GM12878 (cell line): Measurements from ENCODE around the gene SPNS1. TPM values are rescaled to one million over a fixed set of nuclear protein-coding genes. Genes with fewer than 3 reads are reported as not detected.
A peak's percentile ranks its signal among the peaks of the same experiment; 100 is the strongest.

Source experiments
- ATAC-seq: fragments of 200-7000 bp; cut with Tn5 transposase; 3 replicates; pipeline ENCODE4 v1.9.1; 2020; ENCODE audit warnings: mild to moderate bottlenecking, moderate library complexity
- BruUV-seq: library from RNA; stranded (reverse); fragments of 400-500 nt; replicated peaks from 2 replicates; lab custom pipeline; 2021; lab: Mats Ljungman, UMichigan
- CTCF ChIA-PET: fragments of 300-600 bp; sonication (Branson Sonifier 250); formaldehyde crosslinking; extraction: SDS; loops from one replicate; lab custom pipeline; 2021; ENCODE audit warnings: inconsistent platforms; lab: Yijun Ruan, JAX
- POLR2A ChIA-PET: fragments of 350-600 bp; formaldehyde crosslinking; extraction: SDS; loops from one replicate; lab custom pipeline; 2021; ENCODE audit warnings: inconsistent platforms; lab: Charles Lee
- RAD21 ChIA-PET: fragments of 300-600 bp; sonication (Branson Sonifier 250); formaldehyde crosslinking; loops from one replicate; lab custom pipeline; 2023; ENCODE audit warnings: antibody characterized with exemption; ENCODE audit not compliant: unreplicated experiment; lab: Charles Lee
- SMC1A ChIA-PET: fragments of 300-600 bp; sonication (Branson Sonifier 250); formaldehyde crosslinking; loops from one replicate; lab custom pipeline; 2023; ENCODE audit not compliant: unreplicated experiment, uncharacterized antibody; lab: Charles Lee
- DNase-seq: peaks from one replicate; pipeline ENCODE4 v3.0.0-alpha.2; 2011; ENCODE audit warnings: low read depth, low spot score
- FAIRE-seq: peaks from 3 replicates; lab custom pipeline; 2011; peaks lifted over from hg19 to GRCh38; lab: Jason Lieb, UNC
- H2AFZ ChIP-seq: 2 replicates; pipeline ENCODE4 v1.6.0; 2011; ENCODE audit warnings: low read depth, low read length, control low read depth; ENCODE audit not compliant: control insufficient read depth
- H3K27ac ChIP-seq: 2 replicates; pipeline ENCODE4 v1.5.1; 2011; ENCODE audit warnings: control low read depth; ENCODE audit not compliant: control insufficient read depth, insufficient read depth
- H3K27me3 ChIP-seq, 2 experiments: replicated peaks in 1 of 2; 2 replicates each; pipeline versions ENCODE4 v1.6.0 to v1.6.1; 2011; ENCODE audit warnings: low read length in 1 of 2; ENCODE audit not compliant: control insufficient read depth in 2 of 2, insufficient read depth in 2 of 2
- H3K36me3 ChIP-seq, 2 experiments: 2 replicates each; pipeline ENCODE4 v1.5.1; 2011; ENCODE audit warnings: low read length in 1 of 2; ENCODE audit not compliant: control insufficient read depth in 2 of 2, insufficient read depth in 2 of 2
- H3K4me1 ChIP-seq: 2 replicates; pipeline ENCODE4 v1.6.1; 2011; ENCODE audit warnings: mild to moderate bottlenecking, low read length, moderate library complexity, mixed read lengths; ENCODE audit not compliant: control insufficient read depth, insufficient read depth
- H3K4me2 ChIP-seq: 2 replicates; pipeline ENCODE4 v1.6.0; 2011; ENCODE audit warnings: control low read depth; ENCODE audit not compliant: control insufficient read depth, insufficient read depth
- H3K4me3 ChIP-seq: fragments of 200-600 bp; sonication (generic); 2 replicates; pipeline ENCODE4 v1.5.1; 2016
- H3K79me2 ChIP-seq: 2 replicates; pipeline ENCODE4 v1.6.0; 2011; ENCODE audit warnings: low read length; ENCODE audit not compliant: control insufficient read depth, insufficient read depth
- H3K9ac ChIP-seq: 2 replicates; pipeline ENCODE4 v1.8.0; 2011; ENCODE audit warnings: low read length, control low read depth, mixed read lengths; ENCODE audit not compliant: control insufficient read depth, insufficient read depth
- H3K9me3 ChIP-seq: replicated peaks from 3 replicates; pipeline ENCODE4 v1.5.1; 2011; ENCODE audit warnings: mild to moderate bottlenecking, low read length; ENCODE audit not compliant: control insufficient read depth, insufficient read depth
- H4K20me1 ChIP-seq: 2 replicates; pipeline ENCODE4 v1.6.0; 2011; ENCODE audit not compliant: control insufficient read depth, insufficient read depth
- BCL3 ChIP-seq: IDR thresholded peaks from 2 replicates; pipeline ENCODE4 v1.6.1; 2011; ENCODE audit warnings: borderline replicate concordance, low read depth, mild to moderate bottlenecking, moderate library complexity, low read length; ENCODE audit not compliant: insufficient read depth, poor library complexity, severe bottlenecking
- BCLAF1 ChIP-seq: fragments of 450-650 bp; IDR thresholded peaks from 2 replicates; pipeline ENCODE4 v1.6.1; 2017; ENCODE audit warnings: antibody characterized with exemption, mild to moderate bottlenecking, moderate library complexity
- BMI1 ChIP-seq: fragments of 450-650 bp; IDR thresholded peaks from 2 replicates; pipeline ENCODE4 v1.6.1; 2016; ENCODE audit warnings: mild to moderate bottlenecking, moderate library complexity, borderline replicate concordance
- CBX3 ChIP-seq: fragments of 200-600 bp; sonication (generic); IDR thresholded peaks from 2 replicates; pipeline ENCODE4 v1.6.1; 2016; ENCODE audit warnings: low read depth, borderline replicate concordance
- CHD4 ChIP-seq: fragments of 200-600 bp; sonication (generic); IDR thresholded peaks from 2 replicates; pipeline ENCODE4 v1.6.1; 2016; ENCODE audit warnings: mild to moderate bottlenecking
- CREB1 ChIP-seq: IDR thresholded peaks from 2 replicates; pipeline ENCODE4 v1.6.1; 2012; ENCODE audit warnings: low read depth, mild to moderate bottlenecking, inconsistent platforms
- GABPA ChIP-seq: IDR thresholded peaks from 2 replicates; pipeline ENCODE4 v1.6.1; 2014; ENCODE audit warnings: antibody characterized with exemption, low read depth, mild to moderate bottlenecking, inconsistent platforms
- NR2C1 ChIP-seq: fragments of 450-650 bp; IDR thresholded peaks from 2 replicates; pipeline ENCODE4 v1.6.1; 2017; ENCODE audit warnings: antibody characterized with exemption, mild to moderate bottlenecking, moderate library complexity
- NR2F1 ChIP-seq: fragments of 450-650 bp; conservative IDR thresholded peaks from 2 replicates; pipeline ENCODE4 v1.6.1; 2017; ENCODE audit warnings: mild to moderate bottlenecking
- NRF1 ChIP-seq: conservative IDR thresholded peaks from 2 replicates; pipeline ENCODE4 v1.6.1; 2011; ENCODE audit warnings: mild to moderate bottlenecking, low read depth, low read length, improper control_type of control experiment
- PKNOX1 ChIP-seq: fragments of 450-650 bp; IDR thresholded peaks from 2 replicates; pipeline ENCODE4 v1.6.1; 2016; ENCODE audit warnings: mild to moderate bottlenecking
- PML ChIP-seq: IDR thresholded peaks from 2 replicates; pipeline ENCODE4 v1.6.1; 2012; ENCODE audit warnings: low read length, inconsistent platforms
- SMAD1 ChIP-seq: fragments of 450-650 bp; IDR thresholded peaks from 2 replicates; pipeline ENCODE4 v1.6.1; 2018; ENCODE audit warnings: mild to moderate bottlenecking, low read depth; ENCODE audit not compliant: partially characterized antibody
- SUPT20H ChIP-seq: IDR thresholded peaks from 2 replicates; pipeline ENCODE4 v1.6.1; 2011; ENCODE audit warnings: low read depth, mild to moderate bottlenecking, low read length, moderate library complexity, borderline replicate concordance; ENCODE audit not compliant: control insufficient read depth
- ZZZ3 ChIP-seq: IDR thresholded peaks from 2 replicates; pipeline ENCODE4 v1.6.1; 2011; ENCODE audit warnings: low read depth; ENCODE audit not compliant: control insufficient read depth, insufficient read length
- WGBS: methylation state at CpG from one replicate; pipeline ENCODE4 v1.1.6; 2016; ENCODE audit warnings: low lambda C conversion rate; ENCODE audit not compliant: insufficient replicate concordance, insufficient coverage; ENCODE audit errors: missing lambda C conversion rate; 5-methylcytosine and 5-hydroxymethylcytosine counted together
- in situ Hi-C: fragments of 300-500 bp; cut with MboI; formaldehyde crosslinking; loops from 9 replicates; pipeline ENCODE4 v1.14.3; 2018; ENCODE audit warnings: mixed read lengths
- intact Hi-C: fragments of 100-400 bp; cut with micrococcal nuclease; formaldehyde crosslinking; loops from one replicate; pipeline ENCODE4 v1.14.2; 2022; ENCODE audit not compliant: unreplicated experiment
- polyA plus RNA-seq, 11 experiments: library from polyadenylated mRNA; depleted of rRNA in 4 of 11; unstranded in 6 of 11; stranded (reverse) in 5 of 11; fragments of >200 nt; fragmentation: Nextera tagmentation in 4 of 11; fragmentation: Illumina TruSeq in 1 of 11; extraction: Ambion mirVana in 4 of 11; extraction: Trizol in 1 of 11; gene quantifications; 1 replicate in 1 of 11; 2 replicates in 10 of 11; pipeline versions ENCODE4 v1.2.1 to v1.2.3, GENCODE V29; 2011 to 2016; ENCODE audit warnings: inconsistent platforms in 2 of 11, missing spikeins in 2 of 11, low read depth in 1 of 11
- total RNA-seq, 4 experiments: library from RNA; depleted of rRNA in 3 of 4; stranded (reverse); fragments of >200 nt in 3 of 4; fragmentation: Illumina TruSeq in 1 of 4; extraction: Trizol in 1 of 4; gene quantifications; 2 replicates each; pipeline versions ENCODE4 v1.2.1 to v1.2.3, GENCODE V29; 2013 to 2021

The SPNS1 gene
- total and polyA plus RNA-seq, 10 of the 15 experiments (the other 5 are each of a cell fraction or from before 2014, with no cell fraction given), result 0.16 to 37.6 (median 12.0) TPM

- no peaks in the 10 kb centered on the region for H3K27me3 ChIP-seq
- peaks cover 21% of the 10 kb centered on the region for H3K79me2 ChIP-seq
- peaks cover 16% of the 10 kb centered on the region for H3K4me1 ChIP-seq
- ChIA-PET SMC1A (interaction anchor here (0.6 to 4.2 kb wide), 3 partner anchors 13 to 912 kb away, joined by 3 to 52 read pairs (median 4); no protein-coding TSS in a partner anchor), CTCF (interaction anchor here (0.6 to 7.2 kb wide), 3 partner anchors 14 to 609 kb away, joined by 3 to 136 read pairs (median 8); partner anchors contain the start of gene SH2B1), POLR2A (interaction anchor here (0.5 kb wide), 1 partner anchor 37 kb away, joined by 4 read pairs; no protein-coding TSS in a partner anchor), RAD21 (interaction anchor here (1.5 to 4.5 kb wide), 5 partner anchors 13 to 107 kb away, joined by 4 to 46 read pairs (median 7); partner anchors contain the start of genes ATP2A1 and NFATC2IP)
- peak overlapping the region; percentile 92 for H3K27ac ChIP-seq
- H3K9ac ChIP-seq, result peak overlapping the region; percentile 17; the same call in 1 of the 2 replicates
- FAIRE-seq, result peak; percentile 41
- in situ Hi-C loops (no loop called here), intact Hi-C loops (loop anchor here (5.0 kb wide), 1 partner anchor 53 kb away; the partner anchor contains the start of gene ATP2A1)
- no peaks in the 10 kb centered on the region for H3K9me3 ChIP-seq
- no peak overlapping the region for H3K4me3 ChIP-seq
- H4K20me1 ChIP-seq, result no peaks in the 10 kb centered on the region
- DNase-seq, result peak; percentile 86
- peak; percentile 65 for ATAC-seq
- 3% methylated on average over 3 of the region's 3 CpGs for WGBS
- H2AFZ ChIP-seq, result peak overlapping the region; percentile 40
- 0 out of 4 replicates have a peak, but pooled peaks cover 0 to 3% of the 10 kb centered on the region in 2 experiments for H3K36me3 ChIP-seq
- peak overlapping the region; percentile 95 for H3K4me2 ChIP-seq
- no TSS peak for BruUV-seq
- TF ChIP-seq BCL3 (no peak), SMAD1 (peak; percentile 50), PKNOX1 (peak; percentile 58; the same call in 1 of the 2 replicates), ZZZ3 (no peak), NR2C1 (no peak), SUPT20H (no peak), CREB1 (no peak), NRF1 (no peak), PML (no peak), GABPA (no peak), CHD4 (no peak), CBX3 (no peak), BMI1 (0 out of 2 replicates have a peak, but pooled peaks have one; percentile 17), NR2F1 (no peak), BCLAF1 (no peak)
These were observed 43.9 kb upstream of the SPNS1 start for GRCh38 chr16:28930652-28931051.
